Progenitor cell of endocrine pancreas (in vitro differentiated cells): ENCODE data around the gene CEP170B. TPM values are rescaled to one million over a fixed set of nuclear protein-coding genes. Genes with fewer than 3 reads are reported as not detected.

ENCODE experiments used
- DNase-seq: peaks from one replicate; pipeline ENCODE4 v3.0.0; 2021; ENCODE audit warnings: low spot score; ENCODE audit not compliant: unreplicated experiment
- H3K27ac Mint-ChIP-seq: 2 replicates; pipeline ENCODE4 v1.8.0; 2021; ENCODE audit warnings: mild to moderate bottlenecking, moderate library complexity, mixed read lengths
- H3K27me3 Mint-ChIP-seq: 2 replicates; pipeline ENCODE4 v1.8.0; 2021; ENCODE audit warnings: mixed read lengths
- H3K36me3 Mint-ChIP-seq: 2 replicates; pipeline ENCODE4 v1.8.0; 2022; ENCODE audit warnings: mixed read lengths; ENCODE audit not compliant: insufficient read depth
- H3K4me1 Mint-ChIP-seq: 2 replicates; pipeline ENCODE4 v1.8.0; 2021; ENCODE audit warnings: low read depth, mixed read lengths
- H3K4me3 Mint-ChIP-seq: 2 replicates; pipeline ENCODE4 v1.8.0; 2021; ENCODE audit warnings: low read depth, mild to moderate bottlenecking, moderate library complexity, mixed read lengths
- H3K9me3 Mint-ChIP-seq: 2 replicates; pipeline ENCODE4 v1.8.0; 2021; ENCODE audit warnings: low read depth, mixed read lengths
- total RNA-seq: library from RNA; stranded (reverse); gene quantifications from 2 replicates; pipeline ENCODE4 v1.2.1, GENCODE V29; 2021
- TF ChIP-seq, protein P1 (sequence below): fragments of 200-600 bp; sonication (generic); IDR thresholded peaks from one replicate; pipeline ENCODE4 v1.5.0; 2021; ENCODE audit warnings: antibody characterized with exemption, mild to moderate bottlenecking; ENCODE audit not compliant: unreplicated experiment

The CEP170B gene
- total RNA-seq, 1 donor from 2014 or later = 48.9 TPM

- Mint-ChIP-seq H3K27me3 (peaks cover 68% of the 10 kb centered on the region), H3K27ac (no peak overlapping the region), H3K36me3 (no peaks in the 10 kb centered on the region), H3K4me1 (peaks cover 2% of the 10 kb centered on the region), H3K4me3 (no peak overlapping the region), H3K9me3 (no peaks in the 10 kb centered on the region)
- TF ChIP-seq, protein P1, sequence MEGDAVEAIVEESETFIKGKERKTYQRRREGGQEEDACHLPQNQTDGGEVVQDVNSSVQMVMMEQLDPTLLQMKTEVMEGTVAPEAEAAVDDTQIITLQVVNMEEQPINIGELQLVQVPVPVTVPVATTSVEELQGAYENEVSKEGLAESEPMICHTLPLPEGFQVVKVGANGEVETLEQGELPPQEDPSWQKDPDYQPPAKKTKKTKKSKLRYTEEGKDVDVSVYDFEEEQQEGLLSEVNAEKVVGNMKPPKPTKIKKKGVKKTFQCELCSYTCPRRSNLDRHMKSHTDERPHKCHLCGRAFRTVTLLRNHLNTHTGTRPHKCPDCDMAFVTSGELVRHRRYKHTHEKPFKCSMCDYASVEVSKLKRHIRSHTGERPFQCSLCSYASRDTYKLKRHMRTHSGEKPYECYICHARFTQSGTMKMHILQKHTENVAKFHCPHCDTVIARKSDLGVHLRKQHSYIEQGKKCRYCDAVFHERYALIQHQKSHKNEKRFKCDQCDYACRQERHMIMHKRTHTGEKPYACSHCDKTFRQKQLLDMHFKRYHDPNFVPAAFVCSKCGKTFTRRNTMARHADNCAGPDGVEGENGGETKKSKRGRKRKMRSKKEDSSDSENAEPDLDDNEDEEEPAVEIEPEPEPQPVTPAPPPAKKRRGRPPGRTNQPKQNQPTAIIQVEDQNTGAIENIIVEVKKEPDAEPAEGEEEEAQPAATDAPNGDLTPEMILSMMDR = no peak
- DNase-seq = no peak
These were observed 72.8 kb downstream of the CEP170B start for GRCh38 chr14:104937694-104938365.

- peaks cover 68% of the 10 kb centered on the region for H3K27me3 Mint-ChIP-seq
- no peaks in the 10 kb centered on the region for H3K36me3 Mint-ChIP-seq
- H3K27ac Mint-ChIP-seq = no peak overlapping the region
- no peak overlapping the region for H3K4me3 Mint-ChIP-seq
- DNase-seq = no peak
- H3K9me3 Mint-ChIP-seq = no peaks in the 10 kb centered on the region
- peaks cover 2% of the 10 kb centered on the region for H3K4me1 Mint-ChIP-seq
- TF ChIP-seq, protein P1 = no peak
These were observed 73.4 kb downstream of the CEP170B start for GRCh38 chr14:104938436-104938835.

- DNase-seq = no peak
These were observed 73.9 kb downstream of the CEP170B start for GRCh38 chr14:104938960-104939359.

DNA sequence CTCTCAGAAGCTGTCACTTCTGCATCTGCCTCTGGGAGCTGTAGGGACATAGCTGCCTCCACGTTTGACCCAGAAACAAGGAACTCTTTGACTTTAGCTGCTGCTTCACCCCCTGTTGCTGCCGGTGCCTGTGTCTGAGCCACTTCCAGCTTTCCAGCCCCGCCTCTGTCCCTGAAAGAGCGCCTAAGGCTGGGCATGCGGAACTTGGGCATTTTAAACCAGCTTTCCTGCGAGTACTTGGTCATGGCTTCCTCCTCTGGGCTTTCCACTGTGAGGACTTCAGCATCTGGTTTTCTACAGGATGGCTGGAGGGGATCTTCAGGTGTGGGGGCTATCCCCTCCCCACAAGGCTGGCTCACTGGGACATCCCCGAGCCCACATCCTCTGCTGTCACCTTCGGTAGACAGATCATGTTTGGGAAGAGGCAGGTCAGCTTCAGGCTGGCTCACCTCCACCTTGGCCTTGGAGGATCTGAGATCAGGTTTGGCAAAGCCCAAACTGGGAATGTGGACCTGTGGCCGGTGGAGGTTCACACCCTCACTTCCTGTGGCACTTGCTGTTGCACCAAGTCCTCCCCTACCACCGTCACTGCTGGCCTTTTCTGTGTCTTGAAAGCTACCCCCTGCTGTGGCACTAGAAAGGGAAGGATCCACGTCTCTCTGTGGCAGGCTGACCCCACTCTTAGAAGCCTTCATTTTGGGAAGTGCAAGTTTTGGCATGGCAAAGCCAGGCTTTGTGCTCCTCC, 74.8 kb downstream of the CEP170B start:
- H3K9me3 Mint-ChIP-seq = no peaks in the 10 kb centered on the region
- no peak for DNase-seq
- H3K27me3 Mint-ChIP-seq = peaks cover 60% of the 10 kb centered on the region
- no peak overlapping the region for H3K27ac Mint-ChIP-seq
- no peaks in the 10 kb centered on the region for H3K4me1 Mint-ChIP-seq
- no peaks in the 10 kb centered on the region for H3K36me3 Mint-ChIP-seq
- no peak overlapping the region for H3K4me3 Mint-ChIP-seq
- TF ChIP-seq, protein P1 = no peak

More at GRCh38 chr14:104938960-104939359, 73.9 kb downstream of the CEP170B start:
- Mint-ChIP-seq H3K9me3 (no peaks in the 10 kb centered on the region), H3K36me3 (no peaks in the 10 kb centered on the region), H3K27me3 (peaks cover 68% of the 10 kb centered on the region), H3K4me1 (peaks cover 2% of the 10 kb centered on the region), H3K4me3 (no peak overlapping the region), H3K27ac (no peak overlapping the region)
- TF ChIP-seq, protein P1 = no peak

- no peaks in the 10 kb centered on the region for H3K4me1 Mint-ChIP-seq
- no peaks in the 10 kb centered on the region for H3K9me3 Mint-ChIP-seq
- peaks cover 53% of the 10 kb centered on the region for H3K27me3 Mint-ChIP-seq
- no peak overlapping the region for H3K27ac Mint-ChIP-seq
- H3K36me3 Mint-ChIP-seq = no peaks in the 10 kb centered on the region
- DNase-seq = no peak
- TF ChIP-seq, protein P1 = peak; percentile 40
- no peak overlapping the region for H3K4me3 Mint-ChIP-seq
These were observed 75.6 kb downstream of the CEP170B start for GRCh38 chr14:104940526-104941150.
